Measurements from ENCODE around the gene NME9.

Gene NME9

DNA sequence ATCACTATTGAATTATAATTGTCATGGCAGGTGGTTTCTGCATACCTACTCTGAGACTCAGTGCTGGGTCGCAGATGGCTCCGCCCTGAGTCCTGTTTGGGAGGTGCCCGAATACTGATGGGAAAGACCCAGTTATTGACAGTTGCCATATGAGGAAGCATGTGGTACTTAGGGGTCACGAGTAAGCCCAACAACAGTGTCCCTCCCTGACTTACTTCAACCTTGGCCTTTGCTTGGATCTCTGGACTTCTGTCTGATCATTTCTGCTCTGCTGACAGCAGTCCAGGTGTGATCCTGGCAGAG, 35.6 kb upstream of the NME9 start:
- no peaks in the 10 kb centered on the region for H3K9me3 ChIP-seq
- intact Hi-C loops (cut with DNase I; ENCODE audit: low total_unique reads) = no loop called here
- no peaks in the 10 kb centered on the region for H3K27me3 ChIP-seq
- peak in 1 of 2 donors; percentile 27 for DNase-seq
- H3K27ac ChIP-seq = no peak overlapping the region
- no peaks in the 10 kb centered on the region for H3K36me3 ChIP-seq
- no peak overlapping the region for H3K4me3 ChIP-seq
- TF ChIP-seq, protein P1, sequence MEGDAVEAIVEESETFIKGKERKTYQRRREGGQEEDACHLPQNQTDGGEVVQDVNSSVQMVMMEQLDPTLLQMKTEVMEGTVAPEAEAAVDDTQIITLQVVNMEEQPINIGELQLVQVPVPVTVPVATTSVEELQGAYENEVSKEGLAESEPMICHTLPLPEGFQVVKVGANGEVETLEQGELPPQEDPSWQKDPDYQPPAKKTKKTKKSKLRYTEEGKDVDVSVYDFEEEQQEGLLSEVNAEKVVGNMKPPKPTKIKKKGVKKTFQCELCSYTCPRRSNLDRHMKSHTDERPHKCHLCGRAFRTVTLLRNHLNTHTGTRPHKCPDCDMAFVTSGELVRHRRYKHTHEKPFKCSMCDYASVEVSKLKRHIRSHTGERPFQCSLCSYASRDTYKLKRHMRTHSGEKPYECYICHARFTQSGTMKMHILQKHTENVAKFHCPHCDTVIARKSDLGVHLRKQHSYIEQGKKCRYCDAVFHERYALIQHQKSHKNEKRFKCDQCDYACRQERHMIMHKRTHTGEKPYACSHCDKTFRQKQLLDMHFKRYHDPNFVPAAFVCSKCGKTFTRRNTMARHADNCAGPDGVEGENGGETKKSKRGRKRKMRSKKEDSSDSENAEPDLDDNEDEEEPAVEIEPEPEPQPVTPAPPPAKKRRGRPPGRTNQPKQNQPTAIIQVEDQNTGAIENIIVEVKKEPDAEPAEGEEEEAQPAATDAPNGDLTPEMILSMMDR (IDR thresholded peaks at IDR 0.05) = no peak
- H3K4me1 ChIP-seq = peaks cover 0 to 52% (median 22%) of the 10 kb centered on the region in 4 donors

DNA sequence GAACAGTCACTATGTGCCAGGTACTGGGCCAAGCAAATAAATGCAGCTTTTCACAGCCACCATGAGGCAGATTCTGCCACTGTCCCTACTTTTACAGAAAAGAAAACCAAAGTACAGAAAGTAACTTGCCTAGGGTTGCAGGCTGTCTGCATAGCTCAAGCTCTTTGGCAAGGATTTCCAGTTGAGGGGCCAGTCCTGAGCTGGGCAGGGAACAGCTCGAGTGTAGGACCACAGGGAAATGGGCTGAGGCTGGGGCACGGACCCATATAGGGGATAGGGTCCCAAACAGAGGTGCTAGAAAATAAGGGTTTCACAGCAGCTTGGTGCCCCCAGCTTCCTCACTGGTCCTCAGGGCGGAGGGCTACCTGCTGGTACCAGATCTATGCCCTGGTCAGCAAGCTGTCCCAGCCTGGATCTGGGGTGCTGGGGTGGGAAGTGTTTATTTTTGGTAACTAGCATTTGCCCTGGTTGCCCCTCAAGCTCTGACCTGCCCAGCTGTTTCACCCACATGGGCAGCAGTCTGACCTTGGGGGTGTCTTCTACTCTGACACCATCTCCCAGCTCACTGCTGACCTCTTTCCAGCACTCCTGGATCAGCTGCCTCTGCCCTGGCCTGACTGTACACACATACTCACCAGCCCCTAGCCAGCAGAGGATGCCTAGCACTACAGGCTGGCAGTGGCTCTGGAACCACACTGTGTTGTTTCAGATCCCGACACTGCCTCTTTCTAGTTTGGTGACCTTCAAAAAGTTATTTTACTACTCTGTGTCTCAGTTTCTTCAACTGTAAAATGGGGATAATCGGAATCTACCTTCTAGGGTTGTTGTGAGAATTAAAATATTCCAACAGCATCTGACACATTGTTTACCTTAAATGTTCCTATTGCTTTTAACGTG, 35.0 kb upstream of the NME9 start:
- Histone ChIP-seq H3K27ac (no peak overlapping the region), H3K27me3 (no peaks in the 10 kb centered on the region), H3K9me3 (no peaks in the 10 kb centered on the region), H3K36me3 (no peaks in the 10 kb centered on the region), H3K4me3 (no peak overlapping the region), H3K4me1 (peaks cover 0 to 52% (median 20%) of the 10 kb centered on the region in 4 donors)
- TF ChIP-seq, protein P1 (IDR thresholded peaks at IDR 0.05) = no peak
- DNase-seq = peak in 1 of 2 donors; percentile 40
- intact Hi-C loops (cut with DNase I; ENCODE audit: low total_unique reads) = no loop called here

DNA sequence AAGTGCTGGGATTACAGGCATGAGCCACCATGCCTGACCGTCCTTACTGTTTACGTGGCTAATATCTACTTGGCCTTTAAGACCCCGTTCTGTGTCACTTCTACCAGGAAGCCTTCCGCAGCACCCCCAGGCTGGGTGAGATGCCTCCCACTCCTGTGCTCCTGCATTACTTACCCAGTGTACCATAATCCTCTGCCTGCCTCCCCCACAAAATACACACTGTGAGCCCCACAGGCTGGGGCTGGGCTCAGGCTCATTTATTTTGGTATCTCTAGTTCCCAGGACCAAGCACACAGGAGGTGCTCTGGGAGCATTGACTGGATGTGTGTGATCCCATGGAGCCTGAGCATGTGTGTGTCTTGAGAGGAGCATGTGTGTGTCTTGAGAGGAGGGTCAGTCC, 33.7 kb upstream of the NME9 start:
- H3K4me3 ChIP-seq = no peak overlapping the region
- no peaks in the 10 kb centered on the region for H3K9me3 ChIP-seq
- H3K27ac ChIP-seq = no peak overlapping the region
- intact Hi-C loops (cut with DNase I; ENCODE audit: low total_unique reads) = no loop called here
- peak in 1 of 2 donors; percentile 33 for DNase-seq
- no peaks in the 10 kb centered on the region for H3K27me3 ChIP-seq
- TF ChIP-seq, protein P1 (IDR thresholded peaks at IDR 0.05) = no peak
- H3K36me3 ChIP-seq = no peaks in the 10 kb centered on the region
- H3K4me1 ChIP-seq = peaks cover 0 to 58% (median 19%) of the 10 kb centered on the region in 4 donors

DNA sequence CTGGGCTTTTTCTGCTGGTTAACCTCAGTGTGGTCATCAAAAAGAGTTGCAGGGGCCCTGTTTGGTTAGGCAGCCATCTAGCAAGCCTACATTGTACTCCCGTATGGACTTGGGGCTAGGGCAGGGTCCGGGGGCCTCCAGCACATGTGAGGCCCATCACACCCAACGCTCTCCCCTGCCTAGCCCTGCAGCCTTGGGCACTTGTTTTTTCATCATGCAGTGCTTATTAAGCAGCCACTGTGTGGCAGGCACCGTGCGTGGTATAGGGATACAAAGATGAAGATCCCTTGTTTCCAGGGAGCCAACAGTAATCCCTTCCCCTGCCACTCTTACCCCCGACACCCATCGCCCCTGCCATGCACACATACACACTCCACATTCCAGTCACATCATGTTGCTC, 32.9 kb upstream of the NME9 start:
- Histone ChIP-seq H3K4me1 (peaks cover 0 to 55% (median 13%) of the 10 kb centered on the region in 4 donors), H3K27me3 (no peaks in the 10 kb centered on the region), H3K36me3 (no peaks in the 10 kb centered on the region), H3K27ac (no peak overlapping the region), H3K9me3 (no peaks in the 10 kb centered on the region), H3K4me3 (no peak overlapping the region)
- TF ChIP-seq, protein P1 (IDR thresholded peaks at IDR 0.05) = no peak
- DNase-seq = peak in 1 of 2 donors; percentile 33
- intact Hi-C loops (cut with DNase I; ENCODE audit: low total_unique reads) = no loop called here

DNA sequence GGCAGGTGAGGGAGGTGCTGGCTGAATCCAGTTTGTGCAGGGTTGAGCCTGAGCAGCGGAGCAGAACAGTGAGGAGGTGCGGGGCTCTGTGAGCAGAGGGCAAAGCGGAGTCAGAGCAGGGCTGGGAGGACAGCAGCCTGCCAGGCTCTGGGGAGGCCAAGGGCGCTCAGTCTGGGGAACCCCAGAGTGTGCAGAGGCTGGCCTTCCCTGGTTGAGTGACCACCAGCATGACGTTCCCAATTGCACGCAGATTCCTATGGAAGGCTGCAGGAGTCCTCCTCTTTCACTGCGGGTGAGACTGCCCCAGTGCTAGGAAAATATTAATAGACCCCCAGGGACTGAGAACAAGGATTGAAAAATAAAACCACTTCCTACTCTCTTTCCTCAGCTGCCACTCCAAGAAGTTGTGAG, 31.9 kb upstream of the NME9 start:
- Histone ChIP-seq H3K36me3 (no peaks in the 10 kb centered on the region), H3K27me3 (no peaks in the 10 kb centered on the region), H3K4me3 (no peak overlapping the region), H3K27ac (no peak overlapping the region), H3K9me3 (no peaks in the 10 kb centered on the region), H3K4me1 (peaks cover 0 to 58% (median 19%) of the 10 kb centered on the region in 4 donors)
- intact Hi-C loops (cut with DNase I; ENCODE audit: low total_unique reads) = no loop called here
- DNase-seq = peak in 1 of 2 donors; percentile 48
- TF ChIP-seq, protein P1 (IDR thresholded peaks at IDR 0.05) = no peak

All from tibial artery (tissue), 4 donors.